Erythroblast (primary cell): Measurements from ENCODE around the gene STPG3.
A peak's percentile ranks its signal among the peaks of the same experiment; 100 is the strongest.

Experiments used
- DNase-seq, 2 experiments: peaks; one replicate each; lab custom pipeline; 2025; lab: John Stamatoyannopoulos, UW
- GATA1 ChIP-seq: IDR thresholded peaks from 2 replicates; pipeline ENCODE4 v1.6.1; 2011; ENCODE audit warnings: low read depth, mild to moderate bottlenecking, control low read depth, low read length, moderate library complexity
- POLR2A ChIP-seq: IDR thresholded peaks from 2 replicates; pipeline ENCODE4 v1.6.1; 2011; ENCODE audit warnings: mild to moderate bottlenecking, low read length

STPG3 gene

GRCh38 chr9:137217276-137218211 is 33.5 kb upstream of the STPG3 start:
- DNase-seq = no peak
- TF ChIP-seq POLR2A (no peak), GATA1 (no peak)

- DNase-seq = no peak
- TF ChIP-seq POLR2A (no peak), GATA1 (no peak)
These were observed 32.8 kb upstream of the STPG3 start for GRCh38 chr9:137218212-137218753.

- peak; percentile 88 to 89 for DNase-seq
- peak; percentile 32 for TF ChIP-seq GATA1
- TF ChIP-seq POLR2A = peak; percentile 48
These were observed 32.3 kb upstream of the STPG3 start for GRCh38 chr9:137218754-137219271.

- DNase-seq = no peak
- TF ChIP-seq GATA1 (no peak), POLR2A (no peak)
These were observed 31.2 kb upstream of the STPG3 start for GRCh38 chr9:137219757-137220316.

- TF ChIP-seq GATA1 = no peak
- no peak for TF ChIP-seq POLR2A
- no peak for DNase-seq
These were observed 30.6 kb upstream of the STPG3 start for GRCh38 chr9:137220317-137221094.

GRCh38 chr9:137221095-137221505 is 30.0 kb upstream of the STPG3 start:
- DNase-seq = no peak
- no peak for TF ChIP-seq GATA1
- no peak for TF ChIP-seq POLR2A

GRCh38 chr9:137221506-137222111 is 29.5 kb upstream of the STPG3 start:
- no peak for DNase-seq
- TF ChIP-seq GATA1 = no peak

GRCh38 chr9:137222190-137223077 is 28.7 kb upstream of the STPG3 start, which contains the start of gene RNF208:
TSS of gene RNF208 (minus strand) at chr9:137222240. CDS start at chr9:137221212, 1,028 bp downstream.
- TF ChIP-seq POLR2A (no peak), GATA1 (no peak)
- peak in 1 of 2 experiments; percentile 53 for DNase-seq

GRCh38 chr9:137223078-137223970 is 27.8 kb upstream of the STPG3 start:
- DNase-seq = peak; percentile 99
- peak; percentile 82 for TF ChIP-seq POLR2A
- TF ChIP-seq GATA1 = no peak

- TF ChIP-seq POLR2A (no peak), GATA1 (no peak)
- no peak for DNase-seq
These were observed 26.0 kb upstream of the STPG3 start, which contains the start of gene CYSRT1 for GRCh38 chr9:137224830-137225694. TSS of gene CYSRT1 (plus strand) at chr9:137225174. CDS start at chr9:137225622, 448 bp downstream.
